ES-I3 (cell line): Measurements from ENCODE around the gene ERBB4.
"Not testable (repeated sequence)": the region's sequence is repeated elsewhere in the genome, so short reads cannot be mapped to it uniquely, and the experiment has no call there.

Experiments
- H3K36me3 ChIP-seq: 2 replicates; pipeline ENCODE4 v1.6.1; 2013; ENCODE audit warnings: mild to moderate bottlenecking, low read length, control low read depth, moderate library complexity; ENCODE audit not compliant: insufficient read depth
- H3K4me1 ChIP-seq: 2 replicates; pipeline ENCODE4 v1.6.1; 2013; ENCODE audit warnings: mild to moderate bottlenecking, control low read depth, low read length; ENCODE audit not compliant: insufficient read depth
- H3K9ac ChIP-seq: 2 replicates; pipeline ENCODE4 v1.6.1; 2013; ENCODE audit warnings: low read depth, mild to moderate bottlenecking, low read length, moderate library complexity
- H3K9me3 ChIP-seq: 2 replicates; pipeline ENCODE4 v1.6.1; 2013; ENCODE audit warnings: mild to moderate bottlenecking, low read length, moderate library complexity; ENCODE audit not compliant: control insufficient read depth, insufficient read depth

ERBB4 gene

DNA sequence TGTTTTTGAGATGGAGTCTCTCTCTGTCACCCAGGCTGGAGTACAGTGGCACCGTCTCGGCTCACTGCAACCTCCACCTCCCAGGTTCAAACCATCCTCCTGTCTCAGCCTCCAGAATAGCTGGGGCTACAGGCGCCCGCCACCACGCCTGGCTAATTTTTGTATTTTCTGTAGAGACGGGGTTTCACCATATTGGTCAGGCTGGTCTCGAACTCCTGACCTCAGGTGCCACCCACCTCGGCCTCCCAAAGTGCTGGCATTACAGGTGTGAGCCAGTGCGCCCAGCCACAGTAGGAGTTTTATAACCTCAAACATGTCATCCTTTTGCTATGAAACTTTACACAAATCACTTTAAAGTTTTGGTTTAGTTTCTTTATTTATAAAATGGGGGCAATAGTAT lies 816.7 kb downstream of the ERBB4 start:
- not testable (repeated sequence) for H3K9ac ChIP-seq, H3K4me1 ChIP-seq, H3K9me3 ChIP-seq, H3K36me3 ChIP-seq

DNA sequence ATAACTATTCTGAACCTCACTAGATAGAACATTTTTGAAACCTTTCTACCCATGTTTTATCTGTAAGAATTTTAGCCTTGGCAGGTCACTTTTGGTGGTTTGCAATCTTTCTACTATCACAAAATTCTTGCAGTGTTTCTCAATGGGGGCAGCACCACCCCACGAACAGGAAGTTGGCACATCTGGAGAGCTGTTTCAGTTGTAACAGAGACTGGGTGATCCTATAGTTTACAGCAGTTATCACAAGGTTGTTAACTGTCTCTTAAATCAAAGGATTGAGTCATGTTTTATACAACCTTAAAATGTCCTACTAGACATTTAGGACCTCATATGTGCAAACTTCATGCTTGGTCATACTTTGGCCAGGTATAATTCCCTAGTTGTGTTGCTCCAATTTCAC lies 829.2 kb downstream of the ERBB4 start:
- Histone ChIP-seq H3K9me3 (no peaks in the 10 kb centered on the region; the same call in 1 of the 2 replicates), H3K9ac (no peak overlapping the region), H3K4me1 (no peaks in the 10 kb centered on the region), H3K36me3 (no peaks in the 10 kb centered on the region)

DNA sequence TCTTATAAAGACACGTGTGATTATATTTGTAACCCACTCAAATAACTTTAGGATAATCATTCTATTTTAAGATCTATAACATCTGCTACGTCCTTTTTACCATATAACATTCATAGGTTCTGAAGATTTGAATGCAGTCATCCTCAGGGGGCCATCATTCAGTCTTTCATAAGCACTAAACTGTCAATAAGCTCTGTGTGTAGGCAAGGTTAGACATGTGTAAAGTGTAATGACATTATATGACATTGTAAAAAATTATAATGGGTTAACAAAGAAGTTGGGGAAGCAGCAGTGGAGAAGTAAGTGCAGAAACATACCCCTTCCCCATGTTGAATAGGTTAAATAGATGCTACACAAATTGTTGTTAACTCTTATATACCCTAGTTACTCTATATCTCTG lies 845.9 kb downstream of the ERBB4 start:
- no peak overlapping the region for H3K9ac ChIP-seq
- no peaks in the 10 kb centered on the region for H3K36me3 ChIP-seq
- H3K4me1 ChIP-seq: no peaks in the 10 kb centered on the region
- no peaks in the 10 kb centered on the region for H3K9me3 ChIP-seq

DNA sequence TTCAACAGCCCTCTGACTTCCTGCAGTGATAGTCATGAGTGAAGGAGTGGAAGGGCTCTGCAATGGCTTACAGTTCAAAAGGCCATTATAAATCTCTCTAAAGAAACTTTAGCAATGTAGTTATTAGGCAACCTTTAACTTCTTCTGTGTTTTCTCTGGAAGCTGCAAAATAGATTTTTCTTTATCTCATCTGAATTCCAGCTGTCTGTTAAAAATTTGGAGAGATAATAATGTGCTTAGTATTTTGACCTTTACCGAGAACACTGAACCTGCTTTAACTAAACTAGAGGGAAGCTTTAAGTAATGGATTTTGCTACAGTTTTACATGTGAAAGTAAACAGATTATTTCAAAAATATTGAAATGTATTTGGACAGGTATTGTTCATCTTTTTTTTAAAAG lies 847.9 kb downstream of the ERBB4 start:
- H3K36me3 ChIP-seq: no peaks in the 10 kb centered on the region
- H3K9me3 ChIP-seq: no peaks in the 10 kb centered on the region
- no peak overlapping the region for H3K9ac ChIP-seq
- no peaks in the 10 kb centered on the region for H3K4me1 ChIP-seq

DNA sequence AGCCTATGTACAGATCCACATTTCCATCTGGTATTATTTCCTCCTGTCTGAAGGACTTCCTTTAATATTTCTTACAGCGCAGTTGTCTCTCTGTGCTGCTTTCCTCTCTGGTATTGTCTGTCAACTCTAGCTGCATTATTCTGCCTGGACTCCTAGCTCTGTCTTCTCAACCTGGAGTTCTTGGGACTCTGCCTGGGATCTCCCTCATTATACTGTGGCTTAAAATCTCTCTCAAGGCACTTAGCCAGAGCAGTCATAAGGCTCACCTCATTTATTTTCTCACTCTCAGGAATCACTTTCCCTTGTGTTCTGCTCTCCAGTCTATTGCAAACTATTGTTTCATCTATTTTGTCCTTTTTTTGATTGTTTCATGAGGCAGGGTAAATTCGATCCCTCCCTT lies 850.4 kb downstream of the ERBB4 start:
- no peak overlapping the region for H3K9ac ChIP-seq
- H3K4me1 ChIP-seq: no peaks in the 10 kb centered on the region
- H3K9me3 ChIP-seq: no peaks in the 10 kb centered on the region
- H3K36me3 ChIP-seq: no peaks in the 10 kb centered on the region

DNA sequence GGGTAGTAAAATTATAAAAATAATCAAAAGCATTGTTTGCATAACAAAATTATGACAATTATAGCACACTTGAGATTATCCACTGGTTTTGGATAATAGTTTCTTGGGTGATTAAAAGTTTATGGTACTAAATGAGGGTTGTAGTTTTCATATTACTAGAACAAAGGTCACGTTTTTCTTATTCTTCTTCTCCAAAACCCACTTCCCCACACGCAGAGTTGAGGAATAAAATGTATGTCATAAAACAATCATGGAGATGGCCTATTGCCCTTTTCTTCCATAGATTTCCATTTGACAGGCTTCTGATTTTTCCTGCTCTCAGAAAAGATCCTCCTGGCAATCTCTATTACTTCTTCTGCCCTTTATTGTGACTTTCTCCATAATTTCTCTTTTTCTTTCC lies 863.9 kb downstream of the ERBB4 start:
- Histone ChIP-seq H3K9me3 (no peaks in the 10 kb centered on the region), H3K36me3 (no peaks in the 10 kb centered on the region), H3K9ac (no peak overlapping the region), H3K4me1 (no peaks in the 10 kb centered on the region)

DNA sequence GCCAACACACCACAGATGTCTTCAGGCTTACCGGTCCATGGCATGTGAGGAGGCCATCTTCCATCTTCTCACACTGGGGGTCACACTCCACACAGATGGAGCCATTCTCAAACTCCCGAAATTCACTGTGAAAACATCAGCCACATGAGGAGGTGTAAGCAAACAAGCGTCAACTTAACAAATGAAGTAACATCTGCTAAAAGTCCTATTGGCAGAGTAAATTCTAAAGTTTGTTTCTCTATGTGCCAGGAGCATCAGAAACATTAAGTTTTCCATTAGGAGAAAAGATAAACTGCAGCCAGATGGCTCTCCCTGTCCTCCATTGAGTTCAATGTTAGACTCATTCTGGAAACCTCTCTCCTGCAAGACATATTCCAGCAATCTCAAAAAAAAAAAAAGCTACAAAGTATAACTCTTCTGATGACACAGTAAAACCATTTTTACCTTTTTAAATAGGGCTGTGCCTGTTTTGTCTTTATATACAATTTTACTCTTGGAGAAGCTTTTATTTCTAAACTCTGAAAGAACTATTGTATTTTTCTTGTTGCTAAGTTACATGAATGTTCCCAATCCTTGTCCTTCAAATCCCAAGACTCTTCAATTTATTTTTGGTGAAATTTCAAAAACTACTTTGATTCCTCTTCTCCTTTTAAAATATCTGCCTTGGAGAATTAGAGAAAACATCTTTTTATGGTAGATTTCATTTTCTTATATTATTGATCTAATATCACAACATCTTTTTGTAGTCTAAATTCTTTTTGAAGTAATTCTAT lies 865.3 kb downstream of the ERBB4 start:
- Histone ChIP-seq H3K9me3 (no peaks in the 10 kb centered on the region), H3K4me1 (no peaks in the 10 kb centered on the region), H3K36me3 (no peaks in the 10 kb centered on the region), H3K9ac (no peak overlapping the region)

DNA sequence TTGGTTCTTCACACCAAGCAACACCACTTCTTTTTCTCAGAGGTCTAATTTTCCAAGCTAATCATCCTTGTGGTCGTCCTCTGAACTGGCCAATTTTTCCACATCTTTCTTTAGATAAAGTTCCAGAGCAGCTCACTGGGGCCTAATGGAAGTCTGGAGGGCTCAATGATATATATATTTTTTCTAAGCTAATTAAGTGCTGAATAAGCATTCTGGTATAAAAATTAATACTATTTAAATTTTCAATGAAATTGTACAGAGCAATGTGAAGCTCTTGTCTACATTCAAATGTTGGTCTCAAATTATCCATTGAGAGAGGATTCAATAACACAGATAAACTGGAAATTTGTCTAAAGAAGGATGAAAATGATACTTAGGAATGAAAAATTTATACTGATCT lies 866.6 kb downstream of the ERBB4 start:
- H3K4me1 ChIP-seq: no peaks in the 10 kb centered on the region
- H3K9me3 ChIP-seq: no peaks in the 10 kb centered on the region
- no peaks in the 10 kb centered on the region for H3K36me3 ChIP-seq
- no peak overlapping the region for H3K9ac ChIP-seq

DNA sequence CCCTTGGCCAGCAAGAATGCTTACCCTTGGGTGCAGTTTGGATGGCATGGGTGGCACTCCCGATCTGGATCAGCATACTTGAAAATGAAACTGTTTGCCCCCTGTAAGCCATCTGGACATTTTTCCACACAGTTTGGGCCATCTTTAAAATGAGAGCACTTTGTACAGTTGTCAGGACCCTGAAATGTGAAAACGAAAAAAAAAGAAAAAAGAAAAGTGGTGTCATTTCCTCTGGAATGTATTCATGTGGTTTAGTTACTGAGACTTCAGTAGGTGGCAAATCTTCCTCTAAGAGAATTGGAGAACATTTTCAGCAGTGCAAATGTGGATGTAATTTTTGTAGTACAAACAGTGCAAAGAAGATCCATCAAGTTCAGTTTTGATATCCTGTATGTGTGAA lies 873.3 kb downstream of the ERBB4 start:
- no peaks in the 10 kb centered on the region for H3K36me3 ChIP-seq
- H3K4me1 ChIP-seq: peaks cover 13% of the 10 kb centered on the region; the same call in 1 of the 2 replicates
- H3K9me3 ChIP-seq: no peaks in the 10 kb centered on the region
- H3K9ac ChIP-seq: no peak overlapping the region

DNA sequence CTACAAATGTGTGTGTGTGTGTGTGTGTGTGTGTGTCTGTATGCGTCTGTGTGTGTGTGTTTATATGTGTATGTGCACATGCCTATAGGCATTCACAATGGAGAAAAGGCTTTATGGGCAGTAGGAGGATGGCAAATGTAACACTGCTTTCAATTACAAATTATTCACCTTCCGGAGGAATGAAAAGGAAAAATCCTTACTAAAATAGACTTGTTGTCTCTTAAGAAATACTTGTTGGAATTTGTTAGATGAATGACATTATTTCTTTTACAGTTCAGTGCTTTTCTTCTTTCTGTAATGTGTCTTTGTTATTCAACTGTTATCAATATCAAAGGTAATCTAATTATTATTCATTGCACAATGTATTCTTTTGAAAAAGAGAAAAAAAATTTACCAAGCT lies 874.3 kb downstream of the ERBB4 start:
- no peak overlapping the region for H3K9ac ChIP-seq
- H3K36me3 ChIP-seq: no peaks in the 10 kb centered on the region
- H3K9me3 ChIP-seq: no peaks in the 10 kb centered on the region
- peaks cover 13% of the 10 kb centered on the region; the same call in 1 of the 2 replicates for H3K4me1 ChIP-seq

DNA sequence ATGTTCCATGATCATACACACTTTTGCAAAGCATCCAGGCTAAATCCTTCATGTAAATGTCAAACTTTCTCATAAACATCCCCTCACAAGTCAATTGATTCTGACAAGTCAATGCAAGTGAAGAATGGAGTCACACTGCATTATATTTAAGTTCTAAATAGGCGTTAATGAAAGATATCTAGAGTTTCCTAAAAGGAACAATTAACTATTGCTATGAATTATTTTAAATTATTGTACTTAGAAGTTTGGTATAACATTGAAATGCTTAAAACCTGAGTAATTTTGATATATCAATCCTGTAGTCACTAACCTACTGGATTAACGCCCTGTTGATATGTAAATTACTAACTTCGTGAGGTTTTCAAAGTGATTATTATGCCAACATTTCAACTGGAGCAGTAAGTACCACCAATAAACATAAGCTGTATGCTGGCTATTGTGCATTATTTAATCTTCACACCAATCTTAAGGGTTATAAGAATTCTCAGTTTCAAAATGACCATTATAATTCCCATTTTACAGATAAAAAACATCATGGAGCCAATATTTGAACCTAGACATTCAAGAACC lies 884.3 kb downstream of the ERBB4 start:
- H3K36me3 ChIP-seq: no peaks in the 10 kb centered on the region
- no peaks in the 10 kb centered on the region for H3K9me3 ChIP-seq
- H3K4me1 ChIP-seq: no peaks in the 10 kb centered on the region
- no peak overlapping the region for H3K9ac ChIP-seq

DNA sequence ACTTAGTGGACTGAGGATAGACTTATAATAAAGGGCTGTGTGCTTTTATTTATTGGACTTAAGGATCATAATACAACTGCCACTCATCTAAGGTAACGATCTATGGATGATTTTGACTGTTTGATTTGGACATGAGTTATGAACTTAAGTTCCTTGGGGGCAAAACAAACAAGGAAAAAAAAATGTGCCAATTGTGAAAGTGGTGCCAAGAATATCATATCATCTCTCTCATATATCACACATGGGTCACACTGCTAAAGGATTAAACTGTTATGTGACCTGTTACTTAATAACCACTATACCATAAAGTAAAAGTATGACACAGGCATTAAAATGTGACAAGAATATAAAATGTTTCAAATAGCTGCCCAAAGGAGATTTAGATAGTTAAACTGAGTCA lies 886.3 kb downstream of the ERBB4 start:
- H3K9ac ChIP-seq: no peak overlapping the region
- H3K4me1 ChIP-seq: no peaks in the 10 kb centered on the region
- H3K9me3 ChIP-seq: no peaks in the 10 kb centered on the region
- H3K36me3 ChIP-seq: no peaks in the 10 kb centered on the region

DNA sequence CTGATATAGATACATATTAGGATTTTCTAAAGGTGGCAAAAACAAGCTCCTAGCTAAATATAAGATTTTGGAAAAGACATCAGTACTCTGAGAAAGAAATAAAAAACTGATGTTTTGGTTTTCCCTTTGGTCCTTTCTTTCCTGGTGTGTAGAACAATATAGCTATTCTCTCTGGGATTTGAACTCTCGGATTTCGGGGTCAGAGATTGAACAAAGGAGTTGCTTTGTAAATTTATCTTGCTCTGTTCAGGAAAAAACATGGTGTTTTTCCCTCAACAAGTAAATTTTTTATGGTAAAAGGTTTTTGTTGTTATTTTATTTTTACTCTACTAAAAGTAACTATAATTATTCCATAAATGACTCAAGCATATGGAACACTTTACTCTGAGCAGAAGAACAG lies 889.3 kb downstream of the ERBB4 start:
- Histone ChIP-seq H3K9me3 (no peaks in the 10 kb centered on the region), H3K4me1 (no peaks in the 10 kb centered on the region), H3K36me3 (no peaks in the 10 kb centered on the region), H3K9ac (no peak overlapping the region)

DNA sequence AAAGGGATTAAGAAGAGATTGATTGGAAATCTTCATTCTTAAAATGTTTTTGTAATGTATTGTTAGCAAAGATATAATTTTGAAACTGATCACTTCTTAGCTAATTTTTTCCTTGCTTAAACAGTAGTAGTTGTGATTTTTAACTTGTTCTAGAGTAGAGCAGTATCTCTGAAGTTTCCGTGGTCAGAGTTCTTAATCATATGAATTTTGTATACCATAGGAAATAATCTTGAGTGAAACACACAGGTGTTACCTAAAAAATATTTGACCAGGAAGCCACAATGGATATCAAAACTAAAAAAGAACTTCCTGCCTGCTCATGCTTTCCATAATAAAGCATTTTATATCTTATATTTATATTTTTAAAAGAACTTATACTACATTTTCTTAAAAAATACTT lies 907.1 kb downstream of the ERBB4 start:
- Histone ChIP-seq H3K4me1 (no peaks in the 10 kb centered on the region), H3K9me3 (no peaks in the 10 kb centered on the region), H3K36me3 (no peaks in the 10 kb centered on the region), H3K9ac (no peak overlapping the region; the same call in 1 of the 2 replicates)

DNA sequence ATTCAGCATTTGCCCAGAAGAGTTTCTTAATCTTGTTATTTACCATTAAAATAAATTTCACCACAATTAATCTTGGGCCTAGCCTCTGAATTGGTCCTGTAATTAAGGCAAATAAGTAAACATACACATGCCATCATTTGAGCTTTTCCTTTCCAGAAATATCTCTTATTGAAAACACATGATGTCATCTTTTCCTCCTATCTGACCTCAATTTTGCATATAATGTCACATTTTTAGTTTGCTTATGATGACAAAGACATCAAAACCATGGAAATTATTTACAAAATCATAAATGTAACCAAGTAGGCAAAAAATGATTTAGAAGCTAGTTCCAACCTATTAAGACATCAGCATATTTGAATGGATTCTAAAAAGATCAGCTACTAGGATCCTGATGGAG lies 915.5 kb downstream of the ERBB4 start:
- H3K9me3 ChIP-seq: no peaks in the 10 kb centered on the region

More for the DNA sequence above, 915.5 kb downstream of the ERBB4 start:
- Histone ChIP-seq H3K36me3 (no peaks in the 10 kb centered on the region), H3K4me1 (no peaks in the 10 kb centered on the region), H3K9ac (no peak overlapping the region)
